ENCODE results near the gene GGCX.

GGCX gene

GRCh38 chr2:85527787-85528186 is 33.5 kb downstream of the GGCX start:
- TF ChIP-seq CTCF (IDR thresholded peaks at IDR 0.05) = no peak

GRCh38 chr2:85525567-85525966 is 35.7 kb downstream of the GGCX start:
- no peak for TF ChIP-seq CTCF (IDR thresholded peaks at IDR 0.05)

GRCh38 chr2:85525029-85525428 is 36.3 kb downstream of the GGCX start:
- no peak for TF ChIP-seq CTCF (IDR thresholded peaks at IDR 0.05)

GRCh38 chr2:85524336-85524908 is 36.9 kb downstream of the GGCX start:
- no peak for TF ChIP-seq CTCF (IDR thresholded peaks at IDR 0.05)

GRCh38 chr2:85523903-85524335 is 37.4 kb downstream of the GGCX start:
- no peak for TF ChIP-seq CTCF (IDR thresholded peaks at IDR 0.05)

- TF ChIP-seq CTCF (IDR thresholded peaks at IDR 0.05) = no peak
Measured at GRCh38 chr2:85523062-85523902, 38.0 kb downstream of the GGCX start.

GRCh38 chr2:85522090-85522647 is 39.1 kb downstream of the GGCX start:
- no peak for TF ChIP-seq CTCF (IDR thresholded peaks at IDR 0.05)

Data from LNCAP (cell line).